Activated CD4-positive, alpha-beta T cell treated with anti-CD3 and anti-CD28 coated beads, Interleukin-2, amount 10 ng/mL, durations not matched to agents 24 days and 14 days (primary cell): ENCODE data around the gene HS6ST2. TPM values are rescaled to one million over a fixed set of nuclear protein-coding genes. Genes with fewer than 3 reads are reported as not detected.

Experiments
- DNase-seq: peaks from one replicate; pipeline ENCODE4 v3.0.0; 2022
- H3K27ac Mint-ChIP-seq: one replicate; pipeline ENCODE4 v1.8.0; 2022; ENCODE audit warnings: mild to moderate bottlenecking, mixed read lengths
- H3K27me3 Mint-ChIP-seq: one replicate; pipeline ENCODE4 v1.8.0; 2022; ENCODE audit warnings: mixed read lengths
- H3K36me3 Mint-ChIP-seq: one replicate; pipeline ENCODE4 v1.8.0; 2022; ENCODE audit warnings: low read depth, mild to moderate bottlenecking, mixed read lengths
- H3K4me1 Mint-ChIP-seq: one replicate; pipeline ENCODE4 v1.8.0; 2021; ENCODE audit warnings: mixed read lengths
- H3K4me3 Mint-ChIP-seq: one replicate; pipeline ENCODE4 v1.8.0; 2022; ENCODE audit warnings: mild to moderate bottlenecking, moderate library complexity, mixed read lengths
- H3K9me3 Mint-ChIP-seq: one replicate; pipeline ENCODE4 v1.8.0; 2021; ENCODE audit warnings: mixed read lengths
- intact Hi-C: fragments of 100-400 bp; cut with micrococcal nuclease; formaldehyde crosslinking; loops from one replicate; pipeline ENCODE4 v1.15.1; 2023
- total RNA-seq: library from RNA; stranded (reverse); gene quantifications from 2 replicates; pipeline ENCODE4 v1.2.3, GENCODE V29; 2022

HS6ST2 gene
- total RNA-seq, 1 donor from 2014 or later, result 1.2 TPM

- Mint-ChIP-seq H3K4me3 (no peak overlapping the region), H3K27me3 (no peaks in the 10 kb centered on the region), H3K4me1 (no peaks in the 10 kb centered on the region), H3K9me3 (no peaks in the 10 kb centered on the region), H3K27ac (no peak overlapping the region), H3K36me3 (no peaks in the 10 kb centered on the region)
- intact Hi-C loops, result no loop called here
- DNase-seq, result no peak
Measured at GRCh38 chrX:132819711-132820264, 138.6 kb downstream of the HS6ST2 start.

DNA sequence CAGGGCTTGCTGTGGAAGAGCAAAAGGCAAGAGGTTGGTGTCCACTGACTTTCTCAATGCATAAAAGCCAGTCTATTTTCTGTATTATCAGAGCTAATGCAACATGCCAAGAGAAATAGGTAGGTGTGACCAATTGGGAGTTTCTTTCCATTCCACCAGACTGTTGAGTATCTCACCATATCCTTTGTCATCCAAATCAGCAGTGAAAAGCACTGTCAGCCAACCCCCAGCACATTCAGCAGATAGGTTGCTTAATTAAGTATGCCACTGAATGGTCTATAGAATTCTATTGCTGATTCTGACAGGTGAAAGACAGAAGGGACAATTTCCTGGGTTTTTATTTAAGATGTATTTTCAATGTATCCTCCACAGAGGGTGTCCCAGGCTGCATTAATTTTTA lies 139.8 kb downstream of the HS6ST2 start:
- H3K4me3 Mint-ChIP-seq, result no peak overlapping the region
- H3K27me3 Mint-ChIP-seq, result no peaks in the 10 kb centered on the region
- no peak for DNase-seq
- H3K36me3 Mint-ChIP-seq, result no peaks in the 10 kb centered on the region
- no peaks in the 10 kb centered on the region for H3K9me3 Mint-ChIP-seq
- H3K27ac Mint-ChIP-seq, result no peak overlapping the region
- intact Hi-C loops, result no loop called here
- H3K4me1 Mint-ChIP-seq, result no peaks in the 10 kb centered on the region

DNA sequence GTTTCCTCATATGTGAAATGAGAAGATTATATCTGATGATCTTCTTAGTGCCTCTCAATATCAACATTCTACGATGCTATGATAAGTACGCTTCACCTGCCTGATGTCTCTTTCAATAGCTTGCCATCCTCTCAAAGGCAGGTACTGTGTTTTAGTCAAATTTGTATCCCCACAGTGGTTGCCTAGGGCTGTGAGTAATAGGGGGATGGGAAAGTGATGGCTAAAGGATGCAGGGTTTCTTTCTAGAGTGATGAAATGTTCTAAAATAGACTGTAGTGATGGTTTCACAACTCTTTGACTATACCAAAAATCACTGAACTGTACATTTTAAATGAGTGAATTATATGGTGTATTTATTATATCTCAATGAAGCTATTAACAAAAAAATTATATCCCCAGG lies 142.8 kb downstream of the HS6ST2 start:
- Mint-ChIP-seq H3K9me3 (no peaks in the 10 kb centered on the region), H3K4me1 (no peaks in the 10 kb centered on the region), H3K27me3 (no peaks in the 10 kb centered on the region), H3K4me3 (no peak overlapping the region), H3K36me3 (no peaks in the 10 kb centered on the region), H3K27ac (no peak overlapping the region)
- DNase-seq, result no peak
- intact Hi-C loops, result no loop called here

GRCh38 chrX:132810964-132811712 lies 147.3 kb downstream of the HS6ST2 start:
- intact Hi-C loops, result no loop called here
- no peaks in the 10 kb centered on the region for H3K9me3 Mint-ChIP-seq
- DNase-seq, result no peak
- no peaks in the 10 kb centered on the region for H3K36me3 Mint-ChIP-seq
- H3K4me1 Mint-ChIP-seq, result no peaks in the 10 kb centered on the region
- H3K27me3 Mint-ChIP-seq, result no peaks in the 10 kb centered on the region
- H3K27ac Mint-ChIP-seq, result no peak overlapping the region
- no peak overlapping the region for H3K4me3 Mint-ChIP-seq

DNA sequence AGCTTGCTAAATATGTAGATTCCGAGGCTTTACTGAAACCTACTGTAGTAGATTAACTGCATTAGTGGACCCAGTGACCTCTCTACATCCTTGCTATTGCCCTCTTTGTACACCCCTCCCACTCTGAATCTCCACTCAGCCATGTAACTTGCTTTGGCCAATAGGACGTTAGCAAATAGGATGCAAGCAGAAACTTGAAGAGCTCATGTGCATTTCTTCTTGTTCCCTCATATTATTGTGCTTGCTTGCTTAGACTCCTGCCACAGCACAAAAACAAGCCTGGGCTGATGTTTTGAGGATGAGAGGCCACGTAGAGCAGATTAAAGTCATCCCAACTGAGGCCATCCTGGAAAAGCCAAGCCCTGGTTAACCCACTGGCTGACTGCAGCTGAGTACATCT lies 147.9 kb downstream of the HS6ST2 start:
- no peaks in the 10 kb centered on the region for H3K4me1 Mint-ChIP-seq
- intact Hi-C loops, result no loop called here
- H3K36me3 Mint-ChIP-seq, result no peaks in the 10 kb centered on the region
- H3K4me3 Mint-ChIP-seq, result no peak overlapping the region
- no peaks in the 10 kb centered on the region for H3K9me3 Mint-ChIP-seq
- H3K27me3 Mint-ChIP-seq, result no peaks in the 10 kb centered on the region
- no peak for DNase-seq
- H3K27ac Mint-ChIP-seq, result no peak overlapping the region

GRCh38 chrX:132809581-132809980 lies 148.8 kb downstream of the HS6ST2 start:
- no peaks in the 10 kb centered on the region for H3K27me3 Mint-ChIP-seq
- intact Hi-C loops, result no loop called here
- H3K36me3 Mint-ChIP-seq, result no peaks in the 10 kb centered on the region
- no peaks in the 10 kb centered on the region for H3K4me1 Mint-ChIP-seq
- no peak overlapping the region for H3K4me3 Mint-ChIP-seq
- DNase-seq, result no peak
- no peaks in the 10 kb centered on the region for H3K9me3 Mint-ChIP-seq
- no peak overlapping the region for H3K27ac Mint-ChIP-seq

GRCh38 chrX:132807411-132808030 lies 150.9 kb downstream of the HS6ST2 start:
- Mint-ChIP-seq H3K9me3 (no peaks in the 10 kb centered on the region), H3K4me1 (no peaks in the 10 kb centered on the region), H3K27me3 (no peaks in the 10 kb centered on the region), H3K36me3 (no peaks in the 10 kb centered on the region), H3K27ac (no peak overlapping the region), H3K4me3 (no peak overlapping the region)
- no peak for DNase-seq
- intact Hi-C loops, result no loop called here

GRCh38 chrX:132802033-132802432 lies 156.4 kb downstream of the HS6ST2 start:
- Mint-ChIP-seq H3K4me1 (no peaks in the 10 kb centered on the region), H3K4me3 (no peak overlapping the region), H3K9me3 (no peaks in the 10 kb centered on the region), H3K27ac (no peak overlapping the region), H3K36me3 (no peaks in the 10 kb centered on the region), H3K27me3 (no peaks in the 10 kb centered on the region)
- DNase-seq, result no peak
- intact Hi-C loops, result no loop called here

DNA sequence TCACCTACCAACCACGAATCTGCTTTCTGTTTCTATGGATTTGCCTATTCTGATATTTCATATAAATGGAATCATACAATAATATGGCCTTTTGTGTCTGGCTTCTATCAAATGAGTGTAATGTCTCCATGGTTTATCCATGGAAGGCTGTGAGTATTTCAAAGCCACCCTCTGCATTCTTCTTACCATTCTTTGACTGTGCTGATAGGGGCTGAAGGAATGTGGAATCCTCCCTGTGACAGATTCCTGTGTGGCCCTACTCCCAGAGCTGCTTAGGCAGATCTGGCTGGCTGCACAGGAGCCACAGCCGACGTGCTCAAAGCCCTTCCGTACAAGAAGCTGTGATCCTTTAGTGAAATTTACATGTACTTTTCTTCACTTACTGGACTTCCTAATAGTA lies 163.2 kb downstream of the HS6ST2 start:
- no peaks in the 10 kb centered on the region for H3K36me3 Mint-ChIP-seq
- H3K27ac Mint-ChIP-seq, result no peak overlapping the region
- H3K27me3 Mint-ChIP-seq, result no peaks in the 10 kb centered on the region
- intact Hi-C loops, result no loop called here
- no peaks in the 10 kb centered on the region for H3K9me3 Mint-ChIP-seq
- DNase-seq, result no peak
- no peak overlapping the region for H3K4me3 Mint-ChIP-seq
- H3K4me1 Mint-ChIP-seq, result no peaks in the 10 kb centered on the region

DNA sequence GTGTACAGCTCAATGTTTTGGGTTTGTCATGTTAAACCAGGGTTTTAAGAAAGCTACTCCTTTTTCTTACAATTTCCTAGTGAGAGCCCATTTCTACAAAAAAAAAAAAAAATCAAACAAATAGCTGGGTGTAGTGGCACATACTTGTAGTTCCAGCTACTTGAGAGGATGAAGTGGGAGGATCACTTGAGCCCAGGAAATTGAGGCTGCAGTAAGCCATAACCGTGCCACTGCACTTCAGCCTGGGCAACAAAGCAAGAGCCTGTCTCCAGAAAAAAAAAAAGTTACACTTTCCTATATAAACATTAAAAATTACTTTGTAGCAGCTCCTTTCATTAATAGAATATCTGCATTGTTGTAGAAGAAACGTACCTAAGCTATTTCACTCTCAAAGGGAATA lies 166.7 kb downstream of the HS6ST2 start:
- H3K4me3 Mint-ChIP-seq, result no peak overlapping the region
- no peaks in the 10 kb centered on the region for H3K4me1 Mint-ChIP-seq
- H3K27me3 Mint-ChIP-seq, result no peaks in the 10 kb centered on the region
- intact Hi-C loops, result no loop called here
- H3K36me3 Mint-ChIP-seq, result no peaks in the 10 kb centered on the region
- no peaks in the 10 kb centered on the region for H3K9me3 Mint-ChIP-seq
- DNase-seq, result no peak
- H3K27ac Mint-ChIP-seq, result no peak overlapping the region

DNA sequence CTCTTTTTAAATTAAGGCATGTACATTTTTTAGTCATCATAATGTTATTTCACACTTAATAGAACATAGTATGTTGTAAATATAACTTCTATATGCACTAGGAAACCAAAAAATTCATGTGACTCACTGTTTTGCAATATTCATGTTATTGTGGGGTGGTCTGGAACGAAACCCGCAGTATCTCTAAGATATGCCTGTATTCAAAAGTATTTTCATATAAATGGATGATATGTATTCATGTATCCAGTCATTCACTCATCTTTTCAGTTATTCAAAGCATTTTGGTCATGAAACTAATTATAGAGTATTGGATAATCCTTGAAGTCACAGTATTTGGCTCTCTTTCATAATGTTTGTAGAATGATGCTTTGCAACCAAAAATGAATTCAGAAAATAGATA lies 168.1 kb downstream of the HS6ST2 start:
- Mint-ChIP-seq H3K9me3 (no peaks in the 10 kb centered on the region), H3K27ac (no peak overlapping the region), H3K36me3 (no peaks in the 10 kb centered on the region), H3K27me3 (no peaks in the 10 kb centered on the region), H3K4me1 (no peaks in the 10 kb centered on the region), H3K4me3 (no peak overlapping the region)
- DNase-seq, result no peak
- intact Hi-C loops, result no loop called here

- Mint-ChIP-seq H3K4me1 (no peaks in the 10 kb centered on the region), H3K36me3 (no peaks in the 10 kb centered on the region), H3K4me3 (no peak overlapping the region), H3K27me3 (no peaks in the 10 kb centered on the region), H3K27ac (no peak overlapping the region), H3K9me3 (no peaks in the 10 kb centered on the region)
- intact Hi-C loops, result no loop called here
- DNase-seq, result no peak
Measured at GRCh38 chrX:132786217-132786616, 172.2 kb downstream of the HS6ST2 start.

DNA sequence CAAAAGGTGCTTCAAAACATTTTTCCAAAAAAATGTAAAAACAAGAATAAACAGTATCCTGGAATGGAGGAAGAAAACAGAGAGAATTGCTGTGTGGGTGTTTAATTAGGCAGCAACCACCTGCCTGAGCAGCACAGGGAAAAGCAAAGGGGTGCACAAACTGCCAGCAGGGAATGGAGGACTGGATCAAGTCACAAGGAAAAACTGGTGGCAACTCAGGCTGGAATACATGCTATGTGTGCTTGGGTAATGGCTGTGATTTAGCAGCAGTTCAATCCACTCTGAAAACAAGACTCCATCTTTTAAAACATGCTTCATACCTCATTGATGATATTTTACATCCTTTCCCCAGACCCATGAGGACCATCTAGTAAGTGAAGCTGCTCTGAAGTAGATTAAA lies 179.5 kb downstream of the HS6ST2 start:
- H3K9me3 Mint-ChIP-seq, result no peaks in the 10 kb centered on the region
- no peak for DNase-seq
- no peak overlapping the region for H3K27ac Mint-ChIP-seq
- intact Hi-C loops, result loop anchor here (10.0 kb wide), 2 partner anchors 294 to 944 kb away; partner anchors contain the start of gene MBNL3
- no peaks in the 10 kb centered on the region for H3K36me3 Mint-ChIP-seq
- H3K4me1 Mint-ChIP-seq, result peaks cover 12% of the 10 kb centered on the region
- H3K27me3 Mint-ChIP-seq, result no peaks in the 10 kb centered on the region
- no peak overlapping the region for H3K4me3 Mint-ChIP-seq

GRCh38 chrX:132776486-132777210 lies 181.8 kb downstream of the HS6ST2 start:
- H3K27me3 Mint-ChIP-seq, result no peaks in the 10 kb centered on the region

More at GRCh38 chrX:132776486-132777210, 181.8 kb downstream of the HS6ST2 start:
- no peaks in the 10 kb centered on the region for H3K9me3 Mint-ChIP-seq
- H3K36me3 Mint-ChIP-seq, result no peaks in the 10 kb centered on the region
- intact Hi-C loops, result loop anchor here (10.0 kb wide), 2 partner anchors 292 to 942 kb away; partner anchors contain the start of gene MBNL3
- H3K4me1 Mint-ChIP-seq, result peaks cover 12% of the 10 kb centered on the region
- peak overlapping the region; percentile 52 for H3K27ac Mint-ChIP-seq
- H3K4me3 Mint-ChIP-seq, result no peak overlapping the region
- no peak for DNase-seq
